Measurements from ENCODE around the gene ITGAD. TPM values are rescaled to one million over a fixed set of nuclear protein-coding genes. Genes with fewer than 3 reads are reported as not detected.

The ITGAD gene
- total RNA-seq, 1 experiment from 2014 or later, result not detected

- Histone ChIP-seq H3K9me3 (replicated peaks) (no peaks in the 10 kb centered on the region), H3K27me3 (replicated peaks) (no peaks in the 10 kb centered on the region; the same call in 1 of the 2 replicates), H3K36me3 (no peaks in the 10 kb centered on the region), H3K4me1 (replicated peaks) (no peaks in the 10 kb centered on the region; the same call in 1 of the 2 replicates), H3K4me3 (no peak overlapping the region), H3K27ac (no peak overlapping the region)
- no peak for DNase-seq (ENCODE audit: low read depth in 1 of 2, low spot score in 2 of 2)
These were observed 35.6 kb upstream of the ITGAD start for GRCh38 chr16:31357324-31358109.

DNA sequence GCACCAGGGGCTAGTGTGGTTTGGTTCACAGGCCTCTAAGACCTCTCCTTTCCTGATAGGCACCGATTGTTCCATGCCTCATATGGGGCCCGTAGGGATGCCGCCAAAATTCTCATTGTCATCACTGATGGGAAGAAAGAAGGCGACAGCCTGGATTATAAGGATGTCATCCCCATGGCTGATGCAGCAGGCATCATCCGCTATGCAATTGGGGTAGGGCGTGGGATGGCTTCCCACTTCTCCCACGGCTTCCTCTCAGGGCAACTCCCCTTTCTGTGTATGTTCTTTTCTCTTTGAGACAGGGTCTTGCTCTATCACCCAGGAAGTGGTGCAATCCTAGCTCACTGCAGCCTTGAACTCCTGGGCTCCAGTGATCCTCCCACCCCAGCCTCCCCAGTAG is 32.9 kb upstream of the ITGAD start:
- no peak for DNase-seq (ENCODE audit: low read depth in 1 of 2, low spot score in 2 of 2)
- Histone ChIP-seq H3K4me1 (replicated peaks) (no peaks in the 10 kb centered on the region), H3K4me3 (no peak overlapping the region)

DNA sequence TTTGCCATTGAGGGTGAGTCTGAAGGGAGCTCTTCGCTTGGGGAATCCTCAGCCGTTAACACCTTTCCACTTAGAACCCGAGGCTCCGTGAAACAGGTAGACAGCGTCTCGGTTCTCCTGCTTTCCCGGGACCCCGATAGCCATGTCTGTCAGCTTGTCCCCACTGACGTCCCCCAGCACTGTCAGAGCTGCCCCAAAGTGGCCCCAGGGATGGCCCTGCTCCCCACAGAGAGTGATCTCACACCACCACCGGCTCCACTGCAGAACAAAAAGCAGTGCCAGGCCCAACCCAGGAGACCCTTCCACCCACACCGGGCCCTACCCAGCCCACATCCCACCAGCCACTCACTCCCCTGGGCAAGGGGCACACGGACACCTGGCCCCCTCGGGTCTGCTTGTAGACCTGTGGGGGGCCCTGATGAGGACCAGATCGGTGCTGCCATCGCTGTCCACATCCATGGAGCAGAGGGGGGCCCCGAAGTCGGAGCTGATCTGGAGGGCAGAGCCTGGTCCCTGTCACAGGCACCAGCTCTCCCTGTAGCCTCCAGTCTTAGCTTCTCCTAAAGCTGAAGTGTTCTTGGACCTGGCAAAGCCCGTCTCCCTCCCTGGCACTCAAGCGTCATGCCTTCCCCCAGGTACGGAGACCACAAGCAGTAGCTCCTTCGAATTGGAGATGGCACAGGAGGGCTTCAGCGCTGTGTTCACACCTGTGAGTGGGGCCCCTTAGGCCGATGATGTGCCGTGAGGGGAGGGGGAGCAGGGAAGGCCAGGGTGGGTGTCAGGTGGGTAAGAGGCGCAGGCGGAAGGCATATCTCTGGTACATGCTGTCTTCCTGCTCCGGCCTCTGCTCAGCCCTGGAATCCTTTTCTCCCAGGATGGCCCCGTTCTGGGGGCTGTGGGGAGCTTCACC is 31.7 kb upstream of the ITGAD start:
- Histone ChIP-seq H3K27me3 (replicated peaks) (no peaks in the 10 kb centered on the region; the same call in 1 of the 2 replicates), H3K4me1 (replicated peaks) (no peaks in the 10 kb centered on the region), H3K4me3 (no peak overlapping the region), H3K27ac (no peak overlapping the region), H3K9me3 (replicated peaks) (no peaks in the 10 kb centered on the region), H3K36me3 (no peaks in the 10 kb centered on the region)
- DNase-seq (ENCODE audit: low read depth in 1 of 2, low spot score in 2 of 2), result no peak

More for the DNA sequence above, 32.9 kb upstream of the ITGAD start:
- Histone ChIP-seq H3K36me3 (no peaks in the 10 kb centered on the region), H3K27ac (no peak overlapping the region), H3K27me3 (replicated peaks) (no peaks in the 10 kb centered on the region; the same call in 1 of the 2 replicates), H3K9me3 (replicated peaks) (no peaks in the 10 kb centered on the region)

DNA sequence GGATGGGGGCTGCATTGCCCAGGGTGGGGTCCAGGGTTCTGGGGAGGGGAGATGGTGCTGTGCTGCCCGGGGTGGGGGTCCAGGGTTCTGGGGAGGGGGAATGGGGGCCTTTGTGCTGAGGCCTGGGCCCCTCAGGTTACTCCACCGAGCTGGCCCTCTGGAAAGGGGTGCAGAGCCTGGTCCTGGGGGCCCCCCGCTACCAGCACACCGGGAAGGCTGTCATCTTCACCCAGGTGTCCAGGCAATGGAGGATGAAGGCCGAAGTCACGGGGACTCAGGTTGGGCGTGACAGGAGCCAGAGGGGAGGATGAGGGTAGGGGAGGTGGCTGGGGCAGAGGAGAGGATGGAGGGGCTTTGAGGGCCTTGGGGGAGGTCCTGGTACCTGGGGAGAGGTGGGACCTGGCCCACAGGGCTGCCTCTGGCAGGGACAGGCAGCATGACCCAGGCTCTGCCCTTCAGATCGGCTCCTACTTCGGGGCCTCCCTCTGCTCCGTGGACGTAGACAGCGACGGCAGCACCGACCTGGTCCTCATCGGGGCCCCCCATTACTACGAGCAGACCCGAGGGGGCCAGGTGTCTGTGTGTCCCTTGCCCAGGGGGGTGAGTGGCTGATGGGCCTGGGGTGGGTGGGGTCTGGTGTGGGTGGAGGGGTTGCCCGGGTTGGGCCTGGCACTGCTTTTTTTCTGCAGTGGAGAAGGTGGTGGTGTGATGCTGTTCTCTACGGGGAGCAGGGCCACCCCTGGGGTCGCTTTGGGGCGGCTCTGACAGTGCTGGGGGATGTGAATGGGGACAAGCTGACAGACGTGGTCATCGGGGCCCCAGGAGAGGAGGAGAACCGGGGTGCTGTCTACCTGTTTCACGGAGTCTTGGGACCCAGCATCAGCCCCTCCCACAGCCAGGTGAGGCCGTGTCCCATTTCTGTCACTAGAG is 30.4 kb upstream of the ITGAD start:
- Histone ChIP-seq H3K4me1 (replicated peaks) (no peaks in the 10 kb centered on the region), H3K27me3 (replicated peaks) (no peaks in the 10 kb centered on the region; the same call in 1 of the 2 replicates)
- no peak for DNase-seq (ENCODE audit: low read depth in 1 of 2, low spot score in 2 of 2)

DNA sequence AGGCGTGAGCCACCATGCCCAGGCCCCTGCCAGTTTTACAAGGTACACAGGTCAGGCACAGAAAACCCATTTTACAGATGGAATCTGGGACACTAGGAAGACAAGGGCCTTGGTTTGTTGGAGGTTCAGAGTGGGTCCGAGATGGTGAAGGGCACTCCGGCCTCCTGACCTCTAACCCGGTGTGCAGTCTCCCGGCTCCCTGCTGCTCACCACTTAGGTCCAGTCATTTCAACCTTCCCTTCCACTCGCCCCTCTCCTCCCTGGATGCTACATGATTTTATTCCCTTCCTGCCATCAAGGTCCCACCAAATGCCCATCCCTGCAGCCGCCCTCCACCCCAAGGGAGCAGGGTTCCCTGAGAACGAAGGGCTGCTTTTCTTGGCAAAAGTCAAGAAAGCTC is 29.4 kb upstream of the ITGAD start:
- Histone ChIP-seq H3K9me3 (replicated peaks) (no peaks in the 10 kb centered on the region), H3K36me3 (no peaks in the 10 kb centered on the region), H3K27ac (no peak overlapping the region), H3K4me1 (replicated peaks) (no peaks in the 10 kb centered on the region), H3K27me3 (replicated peaks) (no peaks in the 10 kb centered on the region; the same call in 1 of the 2 replicates), H3K4me3 (no peak overlapping the region)
- no peak for DNase-seq (ENCODE audit: low read depth in 1 of 2, low spot score in 2 of 2)

More for the DNA sequence above, 30.4 kb upstream of the ITGAD start:
- no peaks in the 10 kb centered on the region for H3K36me3 ChIP-seq
- H3K27ac ChIP-seq, result no peak overlapping the region
- H3K4me3 ChIP-seq, result no peak overlapping the region
- no peaks in the 10 kb centered on the region for H3K9me3 ChIP-seq (replicated peaks)

- Histone ChIP-seq H3K4me3 (no peak overlapping the region), H3K4me1 (replicated peaks) (no peaks in the 10 kb centered on the region), H3K27ac (no peak overlapping the region), H3K9me3 (replicated peaks) (no peaks in the 10 kb centered on the region), H3K27me3 (replicated peaks) (no peaks in the 10 kb centered on the region; the same call in 1 of the 2 replicates), H3K36me3 (no peaks in the 10 kb centered on the region)
- DNase-seq (ENCODE audit: low read depth in 1 of 2, low spot score in 2 of 2), result no peak
These were observed 28.7 kb upstream of the ITGAD start for GRCh38 chr16:31364421-31364820.

DNA sequence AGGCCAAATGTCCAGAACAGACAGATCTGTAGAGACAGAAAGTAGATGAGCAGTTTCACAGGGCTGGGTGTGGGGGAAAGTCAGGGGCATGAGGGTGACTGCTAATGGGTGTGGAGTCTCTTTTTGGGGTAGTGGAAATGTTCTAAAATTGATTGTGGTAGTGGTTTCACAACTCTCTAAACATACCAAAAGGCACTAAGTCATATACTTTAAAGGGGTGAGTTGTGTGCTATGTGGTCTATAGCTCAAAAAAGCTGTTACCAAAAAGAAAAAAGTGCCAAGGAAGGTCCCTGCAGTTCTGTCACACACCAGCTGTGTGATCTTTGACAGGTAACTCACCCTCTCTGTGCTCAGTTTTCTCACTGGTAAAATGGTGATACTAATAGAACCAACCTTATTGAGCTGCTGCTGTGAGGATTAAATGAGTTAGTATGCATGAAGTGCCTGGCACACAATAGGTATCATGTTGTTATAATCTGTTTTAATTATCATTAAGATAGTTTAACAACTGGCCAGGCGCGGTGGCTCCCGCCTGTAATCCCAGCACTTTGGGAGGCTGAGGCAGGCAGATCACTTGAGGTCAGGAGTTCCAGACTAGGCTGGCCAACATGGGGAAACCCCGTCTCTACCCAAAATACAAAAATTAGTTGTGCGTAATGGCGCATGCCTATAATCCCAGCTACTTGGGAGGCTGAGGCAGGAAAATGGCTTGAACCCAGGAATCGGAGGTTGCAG is 27.8 kb upstream of the ITGAD start:
- no peaks in the 10 kb centered on the region for H3K4me1 ChIP-seq (replicated peaks)
- DNase-seq (ENCODE audit: low read depth in 1 of 2, low spot score in 2 of 2), result no peak
- H3K27me3 ChIP-seq (replicated peaks), result no peaks in the 10 kb centered on the region; the same call in 1 of the 2 replicates
- H3K27ac ChIP-seq, result no peak overlapping the region
- H3K4me3 ChIP-seq, result no peak overlapping the region
- no peaks in the 10 kb centered on the region for H3K9me3 ChIP-seq (replicated peaks)
- no peaks in the 10 kb centered on the region for H3K36me3 ChIP-seq

DNA sequence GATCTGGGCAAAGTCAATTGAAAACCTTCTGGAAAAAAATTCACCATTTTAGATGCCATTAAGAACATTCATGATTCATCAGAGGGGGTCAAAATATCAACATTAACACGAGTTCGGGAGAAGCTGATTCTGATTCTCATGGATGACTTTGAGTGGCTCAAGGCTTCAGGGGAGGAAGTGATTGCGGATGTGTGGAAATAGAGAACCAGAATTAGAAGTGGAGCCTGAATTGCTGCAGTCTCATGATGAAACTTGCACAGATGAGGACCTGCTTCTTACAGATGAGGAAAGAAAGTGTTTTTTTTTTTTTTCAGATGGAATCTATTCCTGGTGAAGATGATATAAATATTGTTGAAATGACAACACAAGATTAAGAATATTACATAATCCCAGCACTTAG is 25.3 kb upstream of the ITGAD start:
- Histone ChIP-seq H3K9me3 (replicated peaks) (no peaks in the 10 kb centered on the region), H3K4me3 (no peak overlapping the region), H3K4me1 (replicated peaks) (no peaks in the 10 kb centered on the region), H3K27ac (no peak overlapping the region), H3K36me3 (no peaks in the 10 kb centered on the region), H3K27me3 (replicated peaks) (no peaks in the 10 kb centered on the region; the same call in 1 of the 2 replicates)
- DNase-seq (ENCODE audit: low read depth in 1 of 2, low spot score in 2 of 2), result no peak

DNA sequence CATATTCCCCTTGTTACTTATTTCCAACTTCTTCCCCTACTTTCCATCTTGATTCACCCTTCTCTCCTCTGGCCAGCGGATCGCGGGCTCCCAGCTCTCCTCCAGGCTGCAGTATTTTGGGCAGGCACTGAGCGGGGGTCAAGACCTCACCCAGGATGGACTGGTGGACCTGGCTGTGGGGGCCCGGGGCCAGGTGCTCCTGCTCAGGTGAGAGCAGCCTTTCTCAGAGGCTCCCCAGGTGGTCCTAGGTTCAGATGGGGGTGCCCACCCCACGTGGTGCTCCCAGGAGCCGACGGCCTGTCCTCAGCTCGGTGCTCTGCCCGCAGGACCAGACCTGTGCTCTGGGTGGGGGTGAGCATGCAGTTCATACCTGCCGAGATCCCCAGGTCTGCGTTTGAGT is 22.1 kb upstream of the ITGAD start:
- Histone ChIP-seq H3K27me3 (replicated peaks) (peaks cover 24% of the 10 kb centered on the region), H3K27ac (no peak overlapping the region), H3K4me1 (replicated peaks) (no peaks in the 10 kb centered on the region), H3K36me3 (no peaks in the 10 kb centered on the region), H3K4me3 (no peak overlapping the region), H3K9me3 (replicated peaks) (no peaks in the 10 kb centered on the region)
- DNase-seq (ENCODE audit: low read depth in 1 of 2, low spot score in 2 of 2), result no peak

DNA sequence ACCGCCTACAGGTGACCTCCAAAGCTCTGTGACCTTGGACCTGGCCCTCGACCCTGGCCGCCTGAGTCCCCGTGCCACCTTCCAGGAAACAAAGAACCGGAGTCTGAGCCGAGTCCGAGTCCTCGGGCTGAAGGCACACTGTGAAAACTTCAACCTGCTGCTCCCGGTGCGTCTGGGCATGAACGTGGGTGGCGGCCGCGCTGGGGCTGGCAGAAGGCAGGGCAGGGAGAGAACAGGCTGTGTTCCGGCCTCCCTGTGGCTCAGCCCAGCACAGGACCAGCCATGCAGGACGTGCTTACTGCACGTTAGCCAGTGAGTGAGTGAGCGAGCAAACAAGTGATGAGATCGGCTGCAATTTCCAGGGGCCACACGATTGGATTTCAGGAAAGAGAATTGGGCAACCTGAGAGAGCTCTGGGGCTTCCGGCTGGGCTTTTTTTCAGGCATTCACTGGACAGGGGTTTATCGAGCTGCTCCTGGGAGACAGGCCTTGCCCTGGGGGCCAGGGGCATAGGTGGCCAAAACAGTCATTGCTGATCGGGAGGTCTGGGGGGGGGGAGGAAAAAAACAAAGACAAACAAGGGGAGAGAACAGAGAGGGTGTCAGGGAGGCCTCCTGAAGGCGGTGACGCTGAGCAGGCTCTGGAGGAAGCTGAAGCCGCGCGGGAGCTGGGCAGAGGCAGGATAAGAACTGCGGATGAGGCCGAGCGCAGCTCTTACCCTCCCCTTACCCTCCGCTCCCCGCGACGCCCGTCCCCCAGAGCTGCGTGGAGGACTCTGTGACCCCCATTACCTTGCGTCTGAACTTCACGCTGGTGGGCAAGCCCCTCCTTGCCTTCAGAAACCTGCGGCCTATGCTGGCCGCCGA is 21.3 kb upstream of the ITGAD start:
- Histone ChIP-seq H3K27me3 (replicated peaks) (peaks cover 24% of the 10 kb centered on the region), H3K4me1 (replicated peaks) (no peaks in the 10 kb centered on the region)
- DNase-seq (ENCODE audit: low read depth in 1 of 2, low spot score in 2 of 2), result no peak

DNA sequence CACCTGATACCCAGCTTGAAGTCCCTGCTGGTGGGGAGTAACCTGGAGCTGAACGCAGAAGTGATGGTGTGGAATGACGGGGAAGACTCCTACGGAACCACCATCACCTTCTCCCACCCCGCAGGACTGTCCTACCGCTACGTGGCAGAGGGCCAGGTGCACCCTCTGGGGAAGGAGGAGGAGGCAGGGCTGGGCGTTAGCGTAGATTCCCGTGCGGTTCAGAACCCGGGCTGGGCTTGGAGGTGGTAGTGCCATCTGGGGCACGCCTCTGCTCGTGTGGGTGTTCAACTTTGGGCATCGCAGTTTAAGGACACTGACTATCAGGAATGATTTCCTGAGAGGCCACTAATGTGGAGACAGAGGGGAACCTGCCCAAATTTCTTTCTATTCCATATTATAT is 19.9 kb upstream of the ITGAD start:
- H3K27me3 ChIP-seq (replicated peaks), result peaks cover 24% of the 10 kb centered on the region
- H3K9me3 ChIP-seq (replicated peaks), result no peaks in the 10 kb centered on the region
- no peak overlapping the region for H3K4me3 ChIP-seq
- H3K4me1 ChIP-seq (replicated peaks), result no peaks in the 10 kb centered on the region
- no peak overlapping the region for H3K27ac ChIP-seq
- H3K36me3 ChIP-seq, result no peaks in the 10 kb centered on the region
- no peak for DNase-seq (ENCODE audit: low read depth in 1 of 2, low spot score in 2 of 2)

More for the DNA sequence above, 21.3 kb upstream of the ITGAD start:
- no peak overlapping the region for H3K27ac ChIP-seq
- no peaks in the 10 kb centered on the region for H3K36me3 ChIP-seq
- no peak overlapping the region for H3K4me3 ChIP-seq
- no peaks in the 10 kb centered on the region for H3K9me3 ChIP-seq (replicated peaks)

GRCh38 chr16:31375231-31375630 is 17.9 kb upstream of the ITGAD start:
- no peak overlapping the region for H3K27ac ChIP-seq
- H3K36me3 ChIP-seq, result no peaks in the 10 kb centered on the region
- no peak for DNase-seq (ENCODE audit: low read depth in 1 of 2, low spot score in 2 of 2)
- H3K27me3 ChIP-seq (replicated peaks), result peaks cover 24% of the 10 kb centered on the region
- no peaks in the 10 kb centered on the region for H3K4me1 ChIP-seq (replicated peaks)
- H3K4me3 ChIP-seq, result no peak overlapping the region
- no peaks in the 10 kb centered on the region for H3K9me3 ChIP-seq (replicated peaks)

Measured in SJSA1 (cell line).